ENCODE data around the gene BTG3. TPM values are rescaled to one million over a fixed set of nuclear protein-coding genes. Genes with fewer than 3 reads are reported as not detected.

Gene BTG3
- total RNA-seq, 1 donor from 2014 or later: 45.5 TPM

DNA sequence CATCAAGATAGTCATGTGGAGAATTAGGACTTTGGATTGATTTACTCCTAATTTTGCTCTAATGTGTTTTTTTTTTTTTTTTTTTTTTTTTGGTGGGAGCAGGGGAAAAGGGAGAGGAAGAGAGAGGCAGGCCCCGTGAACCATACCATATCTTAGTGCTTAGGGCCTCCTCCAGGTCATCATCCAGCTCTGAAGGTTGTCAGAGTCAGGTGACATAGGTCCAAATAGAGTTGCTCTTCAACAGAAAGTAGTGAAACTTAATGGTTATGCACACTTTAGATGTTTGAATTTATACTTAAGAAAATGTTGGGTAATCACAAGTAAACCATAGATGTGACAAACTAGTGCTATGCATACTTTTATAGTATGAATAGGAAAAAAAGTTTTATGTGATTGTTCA lies 67.7 kb downstream of the BTG3 start:
- Histone ChIP-seq H4K20me1 (ENCODE audit: insufficient read depth, low read length) (no peaks in the 10 kb centered on the region), H3K9me3 (ENCODE audit: insufficient read depth, low read depth, low read length) (no peaks in the 10 kb centered on the region), H3K27me3 (ENCODE audit: insufficient read depth, low read length) (no peaks in the 10 kb centered on the region), H3K4me1 (ENCODE audit: insufficient read depth, low read length) (no peaks in the 10 kb centered on the region), H3K9ac (ENCODE audit: low read length) (no peak overlapping the region), H3K4me2 (ENCODE audit: low read length) (no peak overlapping the region), H2AFZ (ENCODE audit: low read depth, low read length) (no peak overlapping the region), H3K4me3 (ENCODE audit: insufficient read depth, low read depth, low read length) (no peak overlapping the region), H3K27ac (ENCODE audit: low read depth, low read length) (no peak overlapping the region), H3K79me2 (ENCODE audit: insufficient read depth, low read length) (no peaks in the 10 kb centered on the region), H3K36me3 (ENCODE audit: insufficient read depth, low read length) (no peaks in the 10 kb centered on the region)
- Mint-ChIP-seq H3K27ac (ENCODE audit: unreplicated experiment) (no peak overlapping the region), H3K9me3 (ENCODE audit: unreplicated experiment) (no peaks in the 10 kb centered on the region), H3K4me1 (ENCODE audit: low read depth, unreplicated experiment) (peaks cover 3% of the 10 kb centered on the region), H3K27me3 (ENCODE audit: low read depth, unreplicated experiment) (no peaks in the 10 kb centered on the region), H3K4me3 (ENCODE audit: unreplicated experiment) (no peak overlapping the region), H3K36me3 (ENCODE audit: low read depth, unreplicated experiment) (peaks cover 2% of the 10 kb centered on the region)
- TF ChIP-seq EZH2 (IDR thresholded peaks at IDR 0.05; ENCODE audit: insufficient read depth, low read length): no peak
- TF ChIP-seq, protein P1, sequence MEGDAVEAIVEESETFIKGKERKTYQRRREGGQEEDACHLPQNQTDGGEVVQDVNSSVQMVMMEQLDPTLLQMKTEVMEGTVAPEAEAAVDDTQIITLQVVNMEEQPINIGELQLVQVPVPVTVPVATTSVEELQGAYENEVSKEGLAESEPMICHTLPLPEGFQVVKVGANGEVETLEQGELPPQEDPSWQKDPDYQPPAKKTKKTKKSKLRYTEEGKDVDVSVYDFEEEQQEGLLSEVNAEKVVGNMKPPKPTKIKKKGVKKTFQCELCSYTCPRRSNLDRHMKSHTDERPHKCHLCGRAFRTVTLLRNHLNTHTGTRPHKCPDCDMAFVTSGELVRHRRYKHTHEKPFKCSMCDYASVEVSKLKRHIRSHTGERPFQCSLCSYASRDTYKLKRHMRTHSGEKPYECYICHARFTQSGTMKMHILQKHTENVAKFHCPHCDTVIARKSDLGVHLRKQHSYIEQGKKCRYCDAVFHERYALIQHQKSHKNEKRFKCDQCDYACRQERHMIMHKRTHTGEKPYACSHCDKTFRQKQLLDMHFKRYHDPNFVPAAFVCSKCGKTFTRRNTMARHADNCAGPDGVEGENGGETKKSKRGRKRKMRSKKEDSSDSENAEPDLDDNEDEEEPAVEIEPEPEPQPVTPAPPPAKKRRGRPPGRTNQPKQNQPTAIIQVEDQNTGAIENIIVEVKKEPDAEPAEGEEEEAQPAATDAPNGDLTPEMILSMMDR (IDR thresholded peaks at IDR 0.05; ENCODE audit: insufficient read depth, low read depth, low read length): no peak
- FAIRE-seq (no peak), DNase-seq (ENCODE audit: low read depth) (no peak)

Other genes with a start within 250 kb of the BTG3 start
- gene CXADR, start 99.9 kb downstream of the BTG3 start, total RNA-seq: 20.2 and 30.6 TPM in 2 replicates
- gene C21orf91, start 206.5 kb upstream of the BTG3 start, total RNA-seq: 31.9 and 33.6 TPM in 2 replicates